Activated CD4-positive, CD25-positive, alpha-beta regulatory T cell treated with anti-CD3 and anti-CD28 coated beads, Interleukin-2, amount 50 U/mL, for 72 hours (primary cell): ENCODE data around the gene TMPRSS6.

Experiments
- DNase-seq: peaks from one replicate; pipeline ENCODE4 v3.0.0; 2021

The TMPRSS6 gene

DNA sequence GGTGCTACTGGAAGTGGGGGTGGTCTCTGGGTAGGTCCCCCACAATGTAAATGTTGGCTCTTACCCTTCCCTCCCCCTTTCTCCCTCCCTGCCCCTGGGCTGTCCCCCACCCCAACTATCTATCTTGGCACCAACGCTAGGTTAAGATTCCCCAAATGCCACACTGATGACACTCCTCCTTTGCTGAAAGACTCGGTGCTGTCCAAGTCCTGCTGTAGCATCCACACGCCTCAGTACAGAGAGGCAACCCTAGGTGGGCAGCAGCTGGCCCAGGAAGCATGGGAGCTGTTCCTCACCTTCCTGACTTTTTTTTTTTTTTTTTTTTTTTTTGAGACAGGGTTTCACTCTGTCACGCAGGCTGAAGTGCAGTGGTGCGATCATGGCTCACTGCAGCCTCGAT is 61.4 kb downstream of the TMPRSS6 start:
- DNase-seq, result no peak

DNA sequence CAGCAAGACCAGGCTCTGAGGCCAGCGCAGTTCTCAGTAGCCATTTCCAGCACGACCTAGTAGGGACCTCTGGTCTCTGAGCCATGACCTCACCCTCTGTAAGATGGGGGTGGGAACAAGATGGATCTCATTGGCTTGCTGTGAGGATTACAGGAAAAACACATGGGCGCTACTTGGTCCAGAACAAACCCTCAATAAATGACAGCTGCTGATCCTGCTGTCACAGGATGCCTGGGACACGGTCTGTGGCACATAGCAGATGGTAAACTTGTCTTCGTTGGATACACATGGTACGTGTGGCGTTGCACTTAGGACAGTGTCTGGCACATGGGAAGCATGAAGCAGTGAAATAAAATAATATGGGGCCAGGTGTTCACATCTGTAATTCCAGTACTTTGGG is 62.5 kb downstream of the TMPRSS6 start:
- DNase-seq, result no peak

DNA sequence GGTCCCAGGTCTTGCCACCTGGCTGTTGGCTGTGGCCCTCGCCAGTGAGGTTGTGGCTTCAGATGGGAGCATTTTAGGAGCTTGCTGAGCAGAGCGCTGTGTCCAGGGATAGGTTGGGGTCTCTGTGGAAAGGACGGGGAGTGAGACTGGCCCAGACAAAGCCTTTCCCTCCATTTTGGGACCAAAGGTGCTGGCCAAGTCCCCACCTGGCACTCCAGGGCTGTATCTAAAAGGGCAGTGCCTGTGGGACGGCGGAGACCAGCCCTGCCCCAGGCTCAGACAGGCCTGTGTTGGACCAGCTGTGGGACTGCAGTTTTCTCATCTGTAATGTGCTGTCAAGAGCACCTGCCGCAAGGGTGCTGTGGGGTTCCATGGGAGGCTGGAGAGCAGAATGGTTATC is 62.9 kb downstream of the TMPRSS6 start:
- DNase-seq, result no peak

DNA sequence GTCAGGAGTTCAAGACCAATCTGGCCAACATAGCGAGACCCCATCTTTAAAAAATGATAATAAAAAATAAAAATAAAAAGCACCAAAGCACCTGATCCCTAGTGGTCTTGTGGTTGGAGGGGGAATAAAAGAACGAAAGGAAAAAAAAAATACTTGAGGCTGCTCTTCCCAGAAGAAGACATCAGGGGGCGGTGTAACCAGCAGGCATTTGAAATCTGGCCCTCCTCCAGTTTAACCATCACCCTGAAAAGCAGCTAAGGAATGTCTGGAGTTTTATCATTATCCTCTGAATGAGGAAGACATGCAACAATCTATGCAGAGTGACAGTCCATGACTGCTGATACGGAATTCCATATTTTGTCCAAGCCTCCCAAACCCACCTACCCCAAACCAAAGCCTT is 63.6 kb downstream of the TMPRSS6 start:
- DNase-seq, result no peak

DNA sequence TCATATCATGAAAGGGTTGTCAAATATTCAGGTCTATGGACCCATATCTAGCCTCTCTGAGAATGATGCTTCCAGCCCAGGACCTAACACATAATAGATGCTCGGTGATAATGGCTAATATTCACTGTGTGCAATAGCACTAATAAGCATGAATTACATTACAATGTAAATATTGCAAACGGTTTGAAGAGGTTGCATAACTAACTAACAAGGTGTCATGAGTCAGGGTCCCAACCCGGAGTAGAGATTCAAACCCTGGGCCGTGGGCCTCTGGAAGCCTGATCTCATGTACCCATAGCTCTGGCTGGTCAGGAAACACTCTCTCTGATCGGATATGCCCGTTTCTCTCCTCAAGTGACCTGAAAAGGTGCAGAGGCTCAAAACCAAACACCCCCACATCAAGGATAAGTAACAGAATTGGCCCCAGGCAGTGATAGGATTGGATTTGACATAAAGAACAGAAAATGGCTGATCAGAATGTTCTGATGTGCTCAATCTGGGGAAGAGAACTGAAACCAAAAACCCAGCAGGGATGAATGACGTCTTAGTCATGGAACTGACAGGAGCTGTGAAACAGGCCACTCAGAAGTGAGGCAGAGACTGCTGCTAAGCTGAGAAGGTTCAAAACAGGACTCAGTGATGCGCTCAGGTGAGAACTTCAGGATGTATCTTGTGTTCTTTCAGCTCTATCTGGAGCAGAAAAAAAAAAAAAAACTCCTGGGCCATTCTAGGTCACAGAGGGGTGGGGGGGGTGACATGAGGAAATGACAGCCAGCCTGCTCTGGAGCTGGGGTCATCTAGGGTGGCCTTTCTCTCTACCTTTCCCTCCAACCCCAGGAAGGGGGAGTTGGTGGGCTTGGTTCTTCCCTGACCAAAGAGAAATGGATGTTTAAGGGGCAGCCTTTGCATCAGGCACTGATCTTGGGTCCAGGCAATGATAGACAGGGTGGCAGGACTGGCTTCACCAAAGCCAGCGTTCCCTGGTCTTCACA is 64.6 kb downstream of the TMPRSS6 start:
- DNase-seq, result no peak

DNA sequence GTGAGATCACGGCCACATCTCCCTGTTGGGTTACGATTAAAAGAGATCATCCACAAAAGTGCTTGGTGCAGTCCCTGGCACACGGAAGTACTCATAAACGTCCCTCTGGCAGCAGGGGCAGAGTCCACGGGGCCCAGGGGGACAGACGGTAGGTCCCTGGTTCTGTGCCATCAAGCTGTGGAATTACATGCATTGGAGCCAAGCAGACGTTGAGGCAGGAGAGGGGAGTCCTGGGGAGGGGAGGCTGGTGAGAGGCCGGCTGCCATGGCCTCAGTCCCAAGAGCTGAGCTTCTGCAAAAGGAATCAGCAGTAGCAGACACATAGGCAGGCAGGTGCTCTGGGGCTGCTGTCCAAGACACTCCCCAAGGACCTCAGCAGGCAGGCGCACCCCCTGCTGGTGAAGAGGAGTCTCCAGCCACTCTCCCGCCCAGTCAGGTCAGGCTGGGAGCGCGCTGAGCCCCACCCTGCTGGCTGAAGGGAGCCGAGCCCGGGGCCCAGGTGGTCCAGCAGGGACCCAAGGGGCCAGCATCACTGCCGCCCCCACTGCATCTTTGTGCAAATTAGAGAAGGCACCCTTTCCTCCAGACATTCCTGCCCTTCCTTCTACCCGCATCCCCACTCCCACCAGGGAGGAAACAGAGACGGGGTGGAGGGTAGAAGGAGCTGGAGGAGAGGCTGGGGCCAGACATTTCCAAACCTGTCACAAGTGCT is 65.5 kb downstream of the TMPRSS6 start:
- peak; percentile 50 for DNase-seq

DNA sequence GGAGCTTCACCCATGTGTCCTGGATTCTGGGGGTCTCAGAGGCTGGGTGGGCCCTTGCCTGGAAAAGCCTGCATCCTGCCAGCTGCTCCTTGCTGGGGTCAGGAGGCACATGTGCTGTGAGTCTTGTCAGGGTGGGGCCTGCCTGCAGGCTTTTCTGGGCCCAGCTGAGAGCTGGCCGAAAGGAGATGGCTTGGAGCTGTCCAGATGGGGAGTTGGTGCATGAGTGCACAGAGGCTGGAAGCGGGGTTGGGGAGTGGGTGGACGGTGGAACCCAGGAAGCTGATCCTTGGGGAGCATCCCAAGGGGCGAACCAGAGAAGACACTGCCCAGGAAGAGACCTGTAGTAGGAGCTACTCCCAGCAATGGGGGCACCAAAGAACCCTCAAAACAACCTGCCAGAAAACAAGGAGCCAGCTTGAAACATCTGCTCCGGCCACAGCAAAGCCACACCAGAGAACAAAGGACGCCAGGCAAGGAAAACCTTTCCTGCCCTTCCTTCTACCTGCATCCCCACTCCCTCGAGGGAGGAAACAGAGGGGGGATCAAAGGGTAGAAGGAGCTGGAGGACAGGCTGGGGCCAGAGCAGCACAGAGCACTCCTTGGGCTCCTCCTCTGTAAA is 66.2 kb downstream of the TMPRSS6 start:
- DNase-seq, result no peak

DNA sequence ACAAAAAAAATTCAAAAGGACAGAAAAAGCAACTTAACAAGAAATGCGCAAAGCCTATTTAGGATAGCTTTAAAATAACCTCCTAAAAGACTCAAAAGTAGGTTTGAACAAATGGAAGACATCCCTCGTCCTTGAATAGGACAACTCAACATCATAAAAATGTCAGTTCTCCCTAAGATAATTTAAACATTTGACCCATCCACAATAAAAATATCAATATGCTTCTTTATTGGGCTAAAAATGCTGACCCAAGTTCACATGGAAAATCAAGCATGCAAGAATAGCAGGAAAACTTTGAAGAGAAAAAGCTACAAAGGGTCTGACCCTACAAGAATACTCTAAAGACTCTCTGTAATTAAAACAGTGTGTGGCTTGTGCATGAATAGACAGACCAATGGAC is 70.0 kb downstream of the TMPRSS6 start:
- DNase-seq, result no peak

DNA sequence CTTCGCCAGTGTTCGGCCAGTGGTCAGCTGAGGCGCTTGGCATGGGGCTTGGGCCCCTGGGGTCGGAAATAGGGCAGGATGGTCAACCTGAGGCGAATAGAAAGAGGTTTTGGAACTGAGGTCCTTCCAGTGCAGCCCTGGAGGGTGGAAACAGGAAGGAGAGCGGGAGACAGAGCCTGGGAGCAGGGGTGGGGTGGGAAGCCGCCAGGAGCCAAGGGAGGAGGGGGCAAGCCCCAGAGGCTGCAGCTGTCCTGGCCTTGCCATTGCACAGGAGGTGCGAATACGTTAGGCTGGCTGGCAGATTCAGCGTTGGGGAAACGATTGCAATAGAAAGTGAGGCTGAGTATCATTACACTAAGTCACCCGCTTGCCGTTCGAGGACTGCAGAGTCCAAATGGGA is 71.8 kb downstream of the TMPRSS6 start:
- no peak for DNase-seq

DNA sequence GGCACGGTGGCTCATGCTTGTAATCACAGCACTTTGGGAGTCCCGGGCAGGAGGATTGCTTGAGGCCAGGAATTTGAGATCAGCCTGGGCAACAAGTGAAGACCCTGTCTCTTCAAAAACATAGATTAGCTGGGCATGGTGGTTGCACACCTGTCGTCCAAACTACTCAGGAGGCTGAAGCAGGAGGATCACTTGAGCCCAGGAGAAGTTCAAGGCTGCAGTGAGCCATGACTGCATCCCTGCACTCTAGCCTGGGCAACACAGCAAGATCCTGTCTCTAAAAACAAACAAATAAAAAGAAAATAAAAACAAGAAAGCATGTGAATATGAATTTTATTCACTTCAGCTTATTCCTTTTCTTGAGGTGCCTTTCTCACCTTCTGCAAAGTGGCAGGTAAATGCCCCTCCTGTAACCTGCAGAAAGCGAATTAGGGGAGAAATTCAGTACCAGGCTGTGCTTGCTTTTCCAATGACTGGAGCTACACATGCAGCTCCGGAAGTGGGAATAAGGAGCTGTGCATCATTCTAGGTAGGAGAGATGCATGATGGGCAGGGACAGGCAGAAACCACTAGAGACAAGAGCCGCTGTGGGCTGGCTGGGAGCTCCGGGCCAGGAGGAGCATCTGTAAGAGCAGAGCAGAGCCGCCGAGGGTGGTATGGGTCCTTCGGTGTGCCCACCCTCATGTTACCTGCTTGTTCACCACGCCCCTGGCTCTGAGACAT is 72.7 kb downstream of the TMPRSS6 start:
- no peak for DNase-seq

DNA sequence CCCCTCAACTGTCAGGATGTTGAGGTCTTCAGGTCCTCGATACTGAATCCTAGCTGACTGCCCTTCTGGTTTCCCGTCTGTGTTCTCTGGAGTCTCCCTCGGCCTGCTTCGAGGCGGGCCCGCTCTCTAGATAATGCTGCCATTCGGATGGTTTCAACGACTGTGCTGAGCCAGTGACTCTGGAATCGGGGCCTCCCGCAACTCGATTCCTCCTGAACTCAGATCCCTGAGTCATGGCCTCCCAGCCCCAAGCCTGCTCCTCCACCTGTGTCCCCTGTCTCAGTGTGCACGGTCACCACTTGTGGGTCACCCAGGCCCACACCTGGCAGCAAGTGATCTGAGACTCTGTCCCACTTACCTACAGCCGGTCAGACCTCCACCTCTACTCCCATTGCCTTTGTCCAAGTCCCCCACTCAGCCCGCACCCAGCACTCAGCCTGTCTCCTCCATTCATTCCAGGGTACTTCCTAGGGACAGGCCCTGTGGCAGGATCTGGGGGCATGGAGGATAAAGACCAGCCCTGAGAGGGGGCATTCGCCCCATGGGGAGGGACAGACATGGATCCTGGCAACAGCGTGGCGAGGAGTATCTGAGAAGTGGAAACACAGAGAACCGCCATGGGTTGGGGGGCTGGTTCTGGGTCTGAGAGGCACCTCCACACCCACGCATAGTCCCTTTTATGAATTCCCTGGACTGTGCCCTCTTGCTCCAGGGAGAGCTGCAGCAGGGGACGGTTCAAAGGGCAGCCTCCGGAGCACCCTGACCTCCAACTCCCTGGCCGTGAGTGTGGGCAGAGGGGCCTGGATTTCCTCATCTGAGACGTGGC is 75.7 kb downstream of the TMPRSS6 start:
- no peak for DNase-seq

DNA sequence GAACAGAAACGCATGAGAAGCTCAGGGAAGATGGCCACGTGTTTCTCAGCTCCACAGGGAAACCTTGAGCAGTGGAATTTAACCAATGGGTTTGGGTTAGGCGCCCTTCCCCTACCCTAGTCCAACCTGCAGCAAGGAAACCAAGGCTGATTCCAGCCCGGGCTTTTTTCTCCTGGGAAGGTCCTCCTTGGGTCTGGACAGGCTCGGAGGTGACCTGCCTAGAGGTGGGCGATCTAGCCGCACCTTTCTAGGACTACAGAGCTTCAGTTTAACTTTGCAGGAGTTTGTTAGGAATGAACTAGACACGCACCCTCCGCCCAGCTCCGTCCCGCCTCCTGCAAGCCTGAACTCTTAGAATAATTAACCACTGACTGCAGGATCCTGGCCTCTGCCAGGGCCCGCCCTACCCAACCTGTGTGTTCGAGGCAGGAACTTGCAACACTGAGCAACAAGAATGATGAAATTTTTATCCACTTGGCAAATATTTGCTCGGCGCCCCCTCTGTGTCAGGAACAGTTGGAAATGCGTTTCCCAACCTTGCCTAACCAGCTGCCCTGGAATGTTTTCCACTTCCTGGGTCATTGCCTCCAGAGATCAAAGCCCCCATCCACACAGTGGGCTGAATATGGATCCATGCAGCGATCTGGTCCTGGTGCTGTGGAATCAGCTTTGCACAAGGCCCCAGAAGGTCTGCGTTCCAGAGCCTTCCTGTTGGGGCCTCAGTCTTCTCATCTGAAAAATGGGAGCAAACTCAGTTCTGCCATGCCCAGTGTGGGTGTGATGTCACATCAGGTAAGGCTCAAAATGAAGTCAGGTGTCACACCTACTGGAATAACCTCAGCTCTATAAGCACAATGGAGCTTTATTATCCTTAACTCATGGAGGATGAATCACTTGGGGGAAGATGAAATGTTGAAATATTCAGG is 76.7 kb downstream of the TMPRSS6 start:
- no peak for DNase-seq

DNA sequence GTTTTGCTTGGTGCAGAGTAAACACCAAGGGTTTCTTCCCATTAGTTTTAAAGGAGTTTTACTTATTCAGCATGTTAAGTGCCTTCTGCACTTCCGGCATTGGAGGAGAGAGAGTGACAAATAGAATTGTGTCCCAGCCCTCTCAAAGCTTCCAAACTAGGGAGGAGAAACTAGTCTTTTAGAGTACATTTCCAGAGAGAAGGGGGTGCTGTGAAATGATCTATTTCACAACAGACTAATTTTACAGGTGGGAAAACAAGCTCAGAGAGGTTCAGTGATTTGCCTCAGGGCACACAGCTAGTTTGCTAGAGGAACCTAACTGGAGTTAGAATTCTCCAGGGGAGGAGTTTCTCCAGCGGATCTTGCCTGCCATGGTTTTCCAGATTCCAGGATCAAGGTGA is 77.4 kb downstream of the TMPRSS6 start:
- no peak for DNase-seq

DNA sequence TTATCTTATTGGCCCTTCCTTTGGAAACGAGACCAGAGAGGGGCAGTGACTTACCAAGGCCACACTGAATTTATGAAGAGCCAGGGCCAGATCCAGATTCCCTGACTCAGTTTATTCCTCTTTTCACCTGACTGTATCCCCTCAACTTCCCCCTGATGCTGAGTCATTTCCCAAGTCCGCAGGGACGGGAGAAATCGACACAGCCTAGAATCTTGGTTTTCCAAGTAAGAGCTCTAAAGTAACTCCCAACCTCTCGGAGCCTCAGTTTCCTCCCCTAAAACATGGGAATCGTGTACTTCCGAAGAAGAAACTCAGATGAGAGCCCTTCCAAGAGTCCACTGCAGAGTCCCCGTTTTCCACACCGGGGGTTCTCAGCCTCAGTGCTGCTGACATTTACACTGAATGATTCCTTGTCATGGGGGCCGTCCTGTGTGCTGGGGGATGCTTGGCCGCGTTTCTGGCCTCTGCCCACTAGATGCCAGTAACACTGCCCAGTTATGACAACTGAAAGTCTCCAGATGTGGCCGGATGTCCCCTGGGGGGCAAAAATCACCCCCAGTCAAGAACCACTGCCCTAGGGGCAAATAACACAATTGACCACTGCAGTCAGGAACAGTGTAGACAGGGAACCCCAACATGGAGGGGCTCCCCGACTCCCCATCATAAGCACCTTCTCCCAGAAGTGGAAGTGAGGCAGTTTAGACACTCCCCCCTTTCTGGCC is 78.8 kb downstream of the TMPRSS6 start:
- DNase-seq, result no peak

DNA sequence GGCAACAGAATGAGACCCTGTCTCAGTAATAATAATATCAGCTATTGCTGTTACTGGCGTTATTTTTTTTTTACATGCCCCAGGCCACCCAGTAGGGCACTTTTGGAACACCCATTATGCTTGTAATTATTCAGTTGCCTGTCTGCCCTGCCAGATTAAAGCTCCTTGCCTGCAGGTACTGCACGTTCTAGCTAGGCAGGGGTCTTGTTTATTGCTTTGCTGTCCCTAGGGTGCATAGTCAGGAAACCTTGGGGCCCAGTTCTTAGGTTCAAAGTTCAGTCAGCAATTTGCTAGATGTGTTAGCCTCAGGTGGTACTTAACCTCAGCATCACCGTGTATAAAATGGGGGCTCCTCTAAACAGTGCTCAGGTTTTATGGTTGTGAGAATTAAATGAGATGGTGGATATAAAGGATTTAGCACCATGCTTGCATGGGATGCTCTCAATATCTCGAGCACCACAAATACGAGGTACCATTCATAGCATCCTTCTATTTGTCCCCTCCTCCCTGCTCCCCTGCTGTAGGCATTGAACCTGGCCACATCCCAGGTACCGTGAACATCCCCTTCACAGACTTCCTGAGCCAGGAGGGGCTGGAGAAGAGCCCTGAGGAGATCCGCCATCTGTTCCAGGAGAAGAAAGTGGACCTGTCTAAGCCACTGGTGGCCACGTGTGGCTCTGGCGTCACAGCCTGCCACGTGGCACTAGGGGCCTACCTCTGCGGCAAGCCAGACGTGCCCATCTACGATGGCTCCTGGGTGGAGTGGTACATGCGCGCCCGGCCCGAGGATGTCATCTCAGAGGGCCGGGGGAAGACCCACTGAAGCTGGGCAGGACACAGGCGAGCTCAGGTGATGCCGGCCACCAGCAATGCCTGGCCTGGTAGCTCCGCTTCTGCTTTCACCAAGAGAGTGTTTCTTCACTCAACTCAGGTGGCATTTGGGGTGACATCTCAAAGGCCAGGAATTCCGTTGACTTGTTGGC is 80.5 kb downstream of the TMPRSS6 start:
- DNase-seq, result no peak

DNA sequence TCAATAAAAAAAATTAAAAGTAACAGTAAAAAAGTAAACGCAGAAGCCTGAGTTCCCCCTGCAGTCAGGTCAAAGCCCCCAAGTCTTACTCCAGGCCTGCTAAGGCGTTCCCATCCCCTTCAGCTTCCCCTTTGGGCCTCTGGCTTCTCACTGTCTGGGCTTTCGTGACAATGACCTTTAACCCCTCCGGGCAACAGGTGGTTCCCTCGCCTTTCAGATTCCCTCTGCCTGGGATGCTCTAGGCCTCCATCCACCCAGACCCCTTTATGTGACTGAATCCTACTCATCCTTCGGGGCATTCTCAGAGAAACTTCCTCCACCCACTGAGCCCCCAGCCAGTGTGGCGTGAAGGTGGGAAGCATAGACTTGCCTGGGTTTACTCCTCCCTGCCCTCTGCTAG is 82.0 kb downstream of the TMPRSS6 start:
- DNase-seq, result no peak

DNA sequence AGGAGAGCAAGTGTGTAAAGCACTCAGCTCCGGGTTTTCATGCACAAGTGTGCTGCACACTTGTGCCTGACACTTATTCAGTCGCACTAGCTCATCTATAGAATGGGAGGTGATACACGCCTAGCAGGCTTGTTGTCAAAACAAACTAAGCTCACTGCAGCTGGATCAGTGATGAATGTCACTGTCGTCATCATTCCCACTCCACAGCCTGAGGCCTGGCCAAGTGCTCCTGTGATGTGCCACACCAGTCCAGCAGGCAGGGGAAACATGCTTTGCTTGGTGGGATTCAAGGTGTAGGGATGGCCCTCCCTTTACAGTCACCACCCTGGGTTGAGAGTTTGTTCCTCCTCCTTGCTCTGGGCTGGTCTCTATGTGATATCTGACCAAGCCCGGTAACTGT is 83.2 kb downstream of the TMPRSS6 start:
- no peak for DNase-seq

DNA sequence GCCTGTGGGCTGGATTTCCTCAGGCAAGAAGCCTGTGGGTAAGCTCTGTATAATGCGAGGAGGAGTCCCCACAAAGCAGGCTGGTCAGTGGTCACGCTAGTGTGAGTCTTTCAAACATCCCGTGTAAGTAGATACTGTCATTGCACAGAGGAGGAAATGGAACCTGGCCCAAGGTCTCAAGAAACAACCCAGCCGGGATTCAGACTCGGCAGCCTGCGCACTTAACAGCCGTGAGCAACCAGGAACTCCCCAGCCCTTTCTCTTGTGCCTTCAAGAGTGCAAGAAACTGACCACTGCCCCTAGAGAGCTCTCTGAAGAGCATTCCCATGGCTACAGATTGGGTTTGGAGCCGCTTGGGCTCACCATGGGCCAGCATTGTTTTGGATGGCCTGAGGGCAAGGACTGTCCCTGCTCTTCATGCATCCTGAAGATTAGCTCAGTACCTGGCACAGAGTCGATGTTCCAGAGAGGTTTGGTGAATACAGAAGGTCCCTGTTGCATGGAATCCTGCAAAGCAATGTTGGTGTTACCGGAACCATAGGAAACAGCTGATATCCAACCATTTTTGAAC is 83.9 kb downstream of the TMPRSS6 start:
- DNase-seq, result no peak
